Breast epithelium (tissue), 3 donors: ENCODE data around the gene MYO18B.

ENCODE experiments used
- POLR2A ChIP-seq: fragments of 450-650 bp; IDR thresholded peaks from one replicate; pipeline ENCODE4 v1.6.1; 2016; ENCODE audit warnings: antibody characterized with exemption, mild to moderate bottlenecking, moderate library complexity
- TF ChIP-seq, protein P1 (sequence below), 3 donors: fragments of 450-650 bp; IDR thresholded peaks; one replicate each; pipeline ENCODE4 v1.5.1; 2016 to 2017; ENCODE audit warnings: antibody characterized with exemption in 3 of 3, mild to moderate bottlenecking in 3 of 3, moderate library complexity in 3 of 3

DNA sequence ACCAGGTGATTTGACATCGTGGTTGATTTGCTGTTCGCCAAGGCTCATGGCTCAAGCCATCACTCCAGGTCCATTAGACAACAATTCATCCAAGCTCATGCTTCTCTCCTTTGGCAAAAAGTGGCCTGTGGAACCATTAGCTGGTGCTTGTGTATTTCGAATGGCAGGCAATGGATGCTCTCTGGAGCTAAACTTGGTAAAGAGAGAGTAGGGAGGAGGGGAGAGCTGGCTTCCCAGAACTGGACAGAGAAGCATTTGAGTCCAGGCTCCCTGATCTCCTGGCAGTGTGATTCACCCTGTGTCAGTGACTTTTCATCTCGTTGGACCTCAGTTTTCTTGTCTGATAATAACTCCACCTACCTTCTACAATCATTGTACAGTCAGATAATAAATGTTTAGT is 64.6 kb downstream of the MYO18B start:
- TF ChIP-seq, protein P1, sequence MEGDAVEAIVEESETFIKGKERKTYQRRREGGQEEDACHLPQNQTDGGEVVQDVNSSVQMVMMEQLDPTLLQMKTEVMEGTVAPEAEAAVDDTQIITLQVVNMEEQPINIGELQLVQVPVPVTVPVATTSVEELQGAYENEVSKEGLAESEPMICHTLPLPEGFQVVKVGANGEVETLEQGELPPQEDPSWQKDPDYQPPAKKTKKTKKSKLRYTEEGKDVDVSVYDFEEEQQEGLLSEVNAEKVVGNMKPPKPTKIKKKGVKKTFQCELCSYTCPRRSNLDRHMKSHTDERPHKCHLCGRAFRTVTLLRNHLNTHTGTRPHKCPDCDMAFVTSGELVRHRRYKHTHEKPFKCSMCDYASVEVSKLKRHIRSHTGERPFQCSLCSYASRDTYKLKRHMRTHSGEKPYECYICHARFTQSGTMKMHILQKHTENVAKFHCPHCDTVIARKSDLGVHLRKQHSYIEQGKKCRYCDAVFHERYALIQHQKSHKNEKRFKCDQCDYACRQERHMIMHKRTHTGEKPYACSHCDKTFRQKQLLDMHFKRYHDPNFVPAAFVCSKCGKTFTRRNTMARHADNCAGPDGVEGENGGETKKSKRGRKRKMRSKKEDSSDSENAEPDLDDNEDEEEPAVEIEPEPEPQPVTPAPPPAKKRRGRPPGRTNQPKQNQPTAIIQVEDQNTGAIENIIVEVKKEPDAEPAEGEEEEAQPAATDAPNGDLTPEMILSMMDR (IDR thresholded peaks at IDR 0.05), result no peak
- TF ChIP-seq POLR2A, result no peak
